ENCODE measurements around the gene UTP20.

Gene UTP20

GRCh38 chr12:101238306-101238705, 41.6 kb upstream of the UTP20 start:
- Histone ChIP-seq H3K27ac (ENCODE audit: low read length, poor library complexity, severe bottlenecking) (no peak overlapping the region), H3K4me3 (ENCODE audit: insufficient read depth in 1 of 2, low read depth in 1 of 2, low read length in 2 of 2) (no peak overlapping the region), H3K27me3 (ENCODE audit: control insufficient read depth in 1 of 2, insufficient read depth in 1 of 2, low read length in 2 of 2) (no peaks in the 10 kb centered on the region), H3K14ac (ENCODE audit: low read length in 2 of 2) (no peak overlapping the region), H2BK120ac (ENCODE audit: low read depth, low read length) (no peak overlapping the region), H3K18ac (ENCODE audit: low read depth in 1 of 2, low read length in 2 of 2) (no peak overlapping the region), H3K4me2 (ENCODE audit: low read length, poor library complexity, severe bottlenecking) (no peak overlapping the region), H3K9ac (ENCODE audit: low read length) (no peak overlapping the region), H3K4ac (ENCODE audit: low read depth in 1 of 2, low read length in 2 of 2) (no peak overlapping the region), H3K23ac (ENCODE audit: low read length in 2 of 2) (no peak overlapping the region), H4K8ac (ENCODE audit: low read length) (no peak overlapping the region), H3K36me3 (ENCODE audit: control insufficient read depth in 1 of 2, insufficient read depth in 2 of 2, low read depth in 1 of 2, low read length in 2 of 2) (no peaks in the 10 kb centered on the region), H2BK12ac (ENCODE audit: low read length in 2 of 2) (no peak overlapping the region), H4K91ac (ENCODE audit: low read length) (no peak overlapping the region), H2AFZ (ENCODE audit: low read depth, low read length) (no peak overlapping the region), H2BK5ac (ENCODE audit: low read depth, low read length, poor library complexity, severe bottlenecking) (no peak overlapping the region), H3K79me1 (replicated peaks; ENCODE audit: low read length, poor library complexity, severe bottlenecking) (no peaks in the 10 kb centered on the region), H2AK5ac (ENCODE audit: low read length, severe bottlenecking) (no peak overlapping the region), H2BK15ac (ENCODE audit: low read depth, poor library complexity, severe bottlenecking) (no peak overlapping the region), H3K9me3 (ENCODE audit: control insufficient read depth, low read length) (peaks cover 9% of the 10 kb centered on the region), H3K4me1 (ENCODE audit: control insufficient read depth, insufficient read depth, low read depth, low read length) (no peaks in the 10 kb centered on the region)
- WGBS = 94% methylated on average over 2 of the region's 4 CpGs
- no peak for DNase-seq

- Histone ChIP-seq H3K4me2 (ENCODE audit: low read length, poor library complexity, severe bottlenecking) (no peak overlapping the region), H3K23ac (ENCODE audit: low read length in 2 of 2) (no peak overlapping the region), H3K4me1 (ENCODE audit: control insufficient read depth, insufficient read depth, low read depth, low read length) (no peaks in the 10 kb centered on the region), H3K27ac (ENCODE audit: low read length, poor library complexity, severe bottlenecking) (no peak overlapping the region), H3K4ac (ENCODE audit: low read depth in 1 of 2, low read length in 2 of 2) (no peak overlapping the region), H2BK15ac (ENCODE audit: low read depth, poor library complexity, severe bottlenecking) (no peak overlapping the region), H2BK120ac (ENCODE audit: low read depth, low read length) (no peak overlapping the region), H3K27me3 (ENCODE audit: control insufficient read depth in 1 of 2, insufficient read depth in 1 of 2, low read length in 2 of 2) (no peaks in the 10 kb centered on the region), H3K18ac (ENCODE audit: low read depth in 1 of 2, low read length in 2 of 2) (no peak overlapping the region), H2BK12ac (ENCODE audit: low read length in 2 of 2) (no peak overlapping the region), H4K91ac (ENCODE audit: low read length) (no peak overlapping the region), H3K9ac (ENCODE audit: low read length) (no peak overlapping the region), H2AK5ac (ENCODE audit: low read length, severe bottlenecking) (no peak overlapping the region), H2BK5ac (ENCODE audit: low read depth, low read length, poor library complexity, severe bottlenecking) (no peak overlapping the region), H3K9me3 (ENCODE audit: control insufficient read depth, low read length) (peaks cover 9% of the 10 kb centered on the region), H3K79me1 (replicated peaks; ENCODE audit: low read length, poor library complexity, severe bottlenecking) (no peaks in the 10 kb centered on the region), H3K14ac (ENCODE audit: low read length in 2 of 2) (no peak overlapping the region), H3K36me3 (ENCODE audit: control insufficient read depth in 1 of 2, insufficient read depth in 2 of 2, low read depth in 1 of 2, low read length in 2 of 2) (no peaks in the 10 kb centered on the region), H4K8ac (ENCODE audit: low read length) (no peak overlapping the region), H2AFZ (ENCODE audit: low read depth, low read length) (no peak overlapping the region), H3K4me3 (ENCODE audit: insufficient read depth in 1 of 2, low read depth in 1 of 2, low read length in 2 of 2) (no peak overlapping the region)
- no peak for DNase-seq
- 63% methylated on average over 6 of the region's 6 CpGs for WGBS
These were observed 41.0 kb upstream of the UTP20 start for GRCh38 chr12:101238800-101239329.

GRCh38 chr12:101243074-101243473, 36.8 kb upstream of the UTP20 start:
- Histone ChIP-seq H3K4me1 (ENCODE audit: control insufficient read depth, insufficient read depth, low read depth, low read length) (no peaks in the 10 kb centered on the region), H3K14ac (ENCODE audit: low read length in 2 of 2) (no peak overlapping the region), H3K79me1 (replicated peaks; ENCODE audit: low read length, poor library complexity, severe bottlenecking) (no peaks in the 10 kb centered on the region), H3K23ac (ENCODE audit: low read length in 2 of 2) (no peak overlapping the region), H2BK120ac (ENCODE audit: low read depth, low read length) (no peak overlapping the region), H3K4ac (ENCODE audit: low read depth in 1 of 2, low read length in 2 of 2) (no peak overlapping the region), H2BK5ac (ENCODE audit: low read depth, low read length, poor library complexity, severe bottlenecking) (no peak overlapping the region), H3K27ac (ENCODE audit: low read length, poor library complexity, severe bottlenecking) (no peak overlapping the region), H3K9me3 (ENCODE audit: control insufficient read depth, low read length) (peaks cover 9% of the 10 kb centered on the region), H3K27me3 (ENCODE audit: control insufficient read depth in 1 of 2, insufficient read depth in 1 of 2, low read length in 2 of 2) (no peaks in the 10 kb centered on the region), H4K91ac (ENCODE audit: low read length) (no peak overlapping the region), H3K4me3 (ENCODE audit: insufficient read depth in 1 of 2, low read depth in 1 of 2, low read length in 2 of 2) (no peak overlapping the region), H3K36me3 (ENCODE audit: control insufficient read depth in 1 of 2, insufficient read depth in 2 of 2, low read depth in 1 of 2, low read length in 2 of 2) (no peaks in the 10 kb centered on the region), H3K9ac (ENCODE audit: low read length) (no peak overlapping the region), H2BK15ac (ENCODE audit: low read depth, poor library complexity, severe bottlenecking) (no peak overlapping the region), H3K4me2 (ENCODE audit: low read length, poor library complexity, severe bottlenecking) (no peak overlapping the region), H2AK5ac (ENCODE audit: low read length, severe bottlenecking) (no peak overlapping the region), H4K8ac (ENCODE audit: low read length) (no peak overlapping the region), H2AFZ (ENCODE audit: low read depth, low read length) (no peak overlapping the region), H3K18ac (ENCODE audit: low read depth in 1 of 2, low read length in 2 of 2) (no peak overlapping the region), H2BK12ac (ENCODE audit: low read length in 2 of 2) (no peak overlapping the region)
- no peak for DNase-seq
- 83% methylated on average over 2 of the region's 2 CpGs for WGBS

- 79% methylated on average over 2 of the region's 2 CpGs for WGBS
- no peak overlapping the region for H2BK120ac ChIP-seq (ENCODE audit: low read depth, low read length)
- H2AFZ ChIP-seq (ENCODE audit: low read depth, low read length) = no peak overlapping the region
- H3K27ac ChIP-seq (ENCODE audit: low read length, poor library complexity, severe bottlenecking) = no peak overlapping the region
- no peak overlapping the region for H2BK5ac ChIP-seq (ENCODE audit: low read depth, low read length, poor library complexity, severe bottlenecking)
- H2BK12ac ChIP-seq (ENCODE audit: low read length in 2 of 2) = no peak overlapping the region
- no peak overlapping the region for H2BK15ac ChIP-seq (ENCODE audit: low read depth, poor library complexity, severe bottlenecking)
- H3K9ac ChIP-seq (ENCODE audit: low read length) = no peak overlapping the region
- H3K23ac ChIP-seq (ENCODE audit: low read length in 2 of 2) = no peak overlapping the region
- no peaks in the 10 kb centered on the region for H3K27me3 ChIP-seq (ENCODE audit: control insufficient read depth in 1 of 2, insufficient read depth in 1 of 2, low read length in 2 of 2)
- no peak overlapping the region for H3K4ac ChIP-seq (ENCODE audit: low read depth in 1 of 2, low read length in 2 of 2)
- H3K79me1 ChIP-seq (replicated peaks; ENCODE audit: low read length, poor library complexity, severe bottlenecking) = no peaks in the 10 kb centered on the region
- H3K36me3 ChIP-seq (ENCODE audit: control insufficient read depth in 1 of 2, insufficient read depth in 2 of 2, low read depth in 1 of 2, low read length in 2 of 2) = no peaks in the 10 kb centered on the region
- no peak overlapping the region for H3K4me3 ChIP-seq (ENCODE audit: insufficient read depth in 1 of 2, low read depth in 1 of 2, low read length in 2 of 2)
- no peaks in the 10 kb centered on the region for H3K4me1 ChIP-seq (ENCODE audit: control insufficient read depth, insufficient read depth, low read depth, low read length)
- H3K14ac ChIP-seq (ENCODE audit: low read length in 2 of 2) = no peak overlapping the region
- DNase-seq = no peak
- no peak overlapping the region for H4K91ac ChIP-seq (ENCODE audit: low read length)
- no peak overlapping the region for H3K4me2 ChIP-seq (ENCODE audit: low read length, poor library complexity, severe bottlenecking)
- no peak overlapping the region for H3K18ac ChIP-seq (ENCODE audit: low read depth in 1 of 2, low read length in 2 of 2)
- H4K8ac ChIP-seq (ENCODE audit: low read length) = no peak overlapping the region
- H3K9me3 ChIP-seq (ENCODE audit: control insufficient read depth, low read length) = peaks cover 9% of the 10 kb centered on the region
- H2AK5ac ChIP-seq (ENCODE audit: low read length, severe bottlenecking) = no peak overlapping the region
These were observed 36.3 kb upstream of the UTP20 start for GRCh38 chr12:101243616-101244015.

Data from mesenchymal stem cell (in vitro differentiated cells and primary cell).